CD4-positive, alpha-beta T cell treated with Interleukin-17A for 4 hours (primary cell): Measurements from ENCODE around the gene WDPCP.
"Not testable (repeated sequence)": the region's sequence is repeated elsewhere in the genome, so short reads cannot be mapped to it uniquely, and the experiment has no call there.

Experiments used
- DNase-seq: peaks from one replicate; pipeline ENCODE4 v3.0.0-alpha.2; 2020; ENCODE audit warnings: mixed read lengths

WDPCP gene

DNA sequence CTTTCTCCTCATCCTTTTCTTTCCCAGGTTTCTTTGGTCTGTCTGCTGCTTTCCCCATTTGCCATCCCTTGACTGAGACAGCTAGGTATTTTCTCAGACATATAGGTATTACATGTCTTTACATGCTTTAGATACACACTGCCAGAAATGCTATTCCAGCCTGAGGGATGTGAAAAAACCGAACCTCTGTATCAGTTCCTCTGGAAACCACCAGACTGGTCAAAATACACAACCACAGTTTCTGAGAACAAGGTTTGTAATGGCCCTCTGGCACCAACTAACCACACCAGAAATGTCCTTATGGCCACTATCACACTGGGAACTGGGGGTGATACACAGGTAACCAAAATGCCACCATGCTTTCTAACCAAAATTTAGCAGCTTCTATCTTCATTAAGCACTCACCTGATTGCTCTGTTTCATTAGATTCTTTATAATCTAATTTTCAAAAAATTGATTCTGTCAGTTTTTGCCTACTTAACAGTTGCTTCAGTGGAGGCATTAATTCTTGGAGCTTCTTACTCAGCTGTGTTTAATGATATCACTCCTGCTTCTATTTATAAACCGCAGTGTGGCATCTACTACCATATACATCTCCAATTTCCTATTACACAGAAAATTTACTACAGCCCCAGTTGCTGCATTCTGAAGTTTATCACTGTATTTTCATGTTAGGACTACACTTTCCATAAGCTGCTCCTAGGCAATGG is 243.5 kb downstream of the WDPCP start:
- no peak for DNase-seq

GRCh38 chr2:63343397-63344109 is 244.7 kb downstream of the WDPCP start:
- DNase-seq: no peak

GRCh38 chr2:63340443-63340842 is 247.8 kb downstream of the WDPCP start:
- DNase-seq: no peak

- no peak for DNase-seq
Measured at GRCh38 chr2:63334910-63335309, 253.4 kb downstream of the WDPCP start.

DNA sequence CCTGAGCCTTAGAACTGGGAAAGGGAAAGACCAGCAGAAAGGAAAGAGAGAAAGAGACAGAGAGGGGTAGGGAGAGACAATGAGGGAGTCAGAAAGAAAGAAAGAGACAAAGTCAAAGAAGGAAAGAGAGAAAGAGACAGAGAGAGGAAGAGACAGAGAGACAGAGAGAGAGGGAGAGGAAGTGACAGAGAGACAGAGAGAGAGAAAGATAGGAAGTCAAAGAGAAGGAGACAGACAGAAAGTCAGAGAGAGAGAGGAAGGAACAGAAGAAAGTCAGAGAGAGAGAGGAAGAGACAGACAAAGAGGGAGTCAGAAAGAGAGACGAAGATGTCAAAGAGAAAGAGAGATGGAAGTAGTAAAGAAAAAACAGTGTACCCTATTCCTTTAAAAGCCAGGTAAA is 261.8 kb downstream of the WDPCP start:
- DNase-seq: no peak

DNA sequence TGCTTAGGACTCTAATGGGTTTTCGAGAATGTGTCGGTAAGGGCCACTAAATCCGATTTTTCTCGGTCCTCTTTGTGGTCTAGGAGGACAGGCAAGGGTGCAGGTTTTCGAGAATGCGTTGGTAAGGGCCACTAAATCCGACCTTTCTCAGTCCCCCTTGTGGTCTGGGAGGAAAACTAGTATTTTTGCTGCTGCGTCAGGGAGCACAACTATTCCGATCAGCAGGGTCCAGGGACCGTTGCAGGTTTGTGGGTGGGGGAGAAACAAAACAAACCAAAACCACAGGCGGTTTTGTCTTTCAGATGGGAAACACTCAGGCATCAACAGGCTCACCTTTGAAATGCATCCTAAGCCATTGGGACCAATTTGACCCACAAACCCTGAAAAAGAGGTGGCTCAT is 264.6 kb downstream of the WDPCP start:
- not testable (repeated sequence) for DNase-seq

- not testable (repeated sequence) for DNase-seq
Measured at GRCh38 chr2:63321973-63322372, 266.3 kb downstream of the WDPCP start.

DNA sequence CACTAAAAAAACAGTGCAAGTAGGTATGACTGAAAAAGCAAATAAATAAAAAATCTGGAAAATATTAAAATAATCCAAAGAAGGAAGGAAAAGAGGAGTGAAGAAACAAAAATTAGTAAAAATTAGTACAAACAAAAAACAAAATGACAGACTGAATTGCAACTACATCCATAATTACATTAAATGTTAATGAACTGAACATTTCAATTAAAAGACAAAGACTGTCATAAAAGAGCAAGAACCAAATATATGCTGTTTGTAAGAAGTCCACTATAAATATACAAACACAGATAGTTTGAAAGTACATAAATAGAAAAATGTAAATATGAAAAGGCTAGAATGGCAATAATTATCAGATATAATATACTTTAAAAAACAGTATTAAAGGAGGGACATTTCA is 267.6 kb downstream of the WDPCP start:
- DNase-seq: no peak

- DNase-seq: no peak
Measured at GRCh38 chr2:63310614-63311013, 277.7 kb downstream of the WDPCP start.

GRCh38 chr2:63301481-63301880 is 286.8 kb downstream of the WDPCP start:
- no peak for DNase-seq

DNA sequence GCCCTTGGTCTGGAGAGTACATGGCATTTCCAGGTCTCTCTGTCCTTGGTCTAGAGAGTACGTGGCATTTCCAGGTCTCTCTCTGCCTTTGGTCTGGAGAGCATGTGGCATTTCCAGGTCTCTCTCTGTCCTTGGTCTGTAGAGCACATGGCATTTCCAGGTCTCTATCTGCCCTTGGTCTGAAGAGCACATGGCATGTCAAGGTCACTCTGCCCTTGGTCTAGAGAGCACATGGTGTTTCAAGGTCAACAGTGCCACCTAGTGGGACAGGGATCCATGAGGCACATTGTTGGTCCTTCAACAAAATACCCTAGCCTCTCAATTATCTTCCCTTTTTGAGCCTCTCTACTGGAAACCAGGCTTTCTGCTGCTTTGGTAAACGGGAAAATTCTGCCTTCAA is 287.4 kb downstream of the WDPCP start:
- no peak for DNase-seq

DNA sequence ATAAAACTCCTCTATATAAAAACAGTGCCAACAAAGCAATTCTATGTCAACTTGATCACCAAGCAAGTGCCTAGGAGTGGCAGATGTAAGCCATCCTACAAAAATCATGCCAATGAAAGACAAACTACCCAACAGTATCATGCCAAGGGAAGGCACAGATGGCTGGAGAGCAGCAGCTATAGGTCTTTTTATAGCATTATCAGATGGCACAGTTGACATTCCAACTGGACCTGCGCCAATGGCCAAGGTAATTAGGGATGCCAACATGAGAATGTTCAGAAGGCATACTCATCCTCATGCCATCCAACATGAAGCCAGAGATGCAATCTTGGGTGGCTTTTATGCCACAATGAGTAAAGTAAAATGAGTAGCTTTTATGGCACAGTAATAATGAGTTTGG is 300.3 kb downstream of the WDPCP start:
- no peak for DNase-seq

DNA sequence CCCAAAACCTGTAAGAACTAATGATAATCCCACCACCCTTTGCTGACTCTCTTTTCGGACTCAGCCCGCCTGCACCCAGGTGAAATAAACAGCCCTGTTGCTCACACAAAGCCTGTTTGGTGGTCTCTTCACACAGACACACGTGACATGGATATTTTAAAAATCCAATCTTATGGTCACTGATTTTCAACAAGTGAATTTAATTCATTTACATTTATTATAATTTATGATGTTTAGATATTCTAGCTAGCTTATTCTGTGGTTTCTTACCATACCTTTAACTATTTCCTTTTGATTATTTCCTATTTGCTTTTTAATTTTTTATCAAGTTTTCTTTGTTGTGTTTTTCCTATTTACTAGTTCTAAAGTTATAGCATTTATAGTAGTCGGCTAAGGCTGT is 301.8 kb downstream of the WDPCP start:
- DNase-seq: not testable (repeated sequence)

DNA sequence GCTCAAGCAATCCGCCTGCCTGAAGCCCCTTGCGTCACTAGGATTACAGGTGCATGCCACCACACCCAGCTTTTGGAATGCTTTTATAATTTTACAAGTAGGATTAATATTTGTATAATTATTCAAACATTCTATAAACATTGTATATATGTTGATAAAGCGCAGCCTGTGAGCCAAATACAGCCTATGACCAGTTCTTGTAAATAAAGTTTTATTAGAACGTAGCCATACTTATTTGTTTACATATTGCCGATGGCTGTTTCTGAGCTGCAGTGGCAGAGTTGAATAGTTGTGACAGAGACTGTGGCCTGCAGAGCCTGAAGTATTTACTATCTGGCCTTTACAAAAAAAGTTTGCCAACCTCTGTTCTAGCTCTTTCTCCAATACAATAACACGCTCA is 305.0 kb downstream of the WDPCP start:
- no peak for DNase-seq

- no peak for DNase-seq
Measured at GRCh38 chr2:63272560-63272959, 315.7 kb downstream of the WDPCP start.

DNA sequence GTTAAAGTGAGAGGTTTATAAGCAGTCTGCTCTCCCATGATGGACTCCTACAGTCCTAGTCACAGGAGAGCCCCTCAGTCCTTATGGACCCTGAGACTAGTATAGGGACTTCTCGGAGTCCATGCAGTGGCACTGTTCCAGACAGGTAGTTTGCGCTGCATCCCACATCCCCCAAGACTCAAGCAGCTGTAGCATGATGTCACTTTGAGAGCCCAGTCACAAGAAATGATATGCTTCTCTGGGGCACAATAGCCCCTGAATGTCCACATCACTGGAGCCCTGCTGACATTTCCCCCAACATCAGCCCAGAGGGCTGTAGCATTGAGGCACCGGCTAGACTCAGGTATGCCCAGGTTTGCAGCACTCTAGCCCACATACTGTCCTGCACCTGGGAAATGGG is 317.6 kb downstream of the WDPCP start:
- DNase-seq: no peak

DNA sequence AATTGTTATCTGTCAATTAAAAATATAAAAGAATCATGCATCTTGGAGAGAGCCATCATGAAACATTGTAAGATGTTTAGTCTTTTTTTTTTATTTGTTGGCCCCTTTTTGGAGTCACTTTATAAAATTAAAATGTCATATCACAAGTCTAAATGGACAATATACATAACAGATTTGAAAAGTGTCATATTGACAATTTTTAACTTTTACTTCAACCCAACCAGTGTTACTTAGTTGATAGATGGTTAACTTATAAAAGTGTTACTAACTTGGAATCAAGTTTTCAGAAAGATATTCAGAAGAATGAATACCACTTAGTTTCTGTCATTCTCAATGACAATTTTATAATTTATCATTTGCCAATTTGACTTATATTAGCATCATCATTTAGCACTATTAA is 319.3 kb downstream of the WDPCP start:
- no peak for DNase-seq

GRCh38 chr2:63261137-63261621 is 327.1 kb downstream of the WDPCP start:
- no peak for DNase-seq

- no peak for DNase-seq
Measured at GRCh38 chr2:63257473-63257872, 330.8 kb downstream of the WDPCP start.

GRCh38 chr2:63249161-63249560 is 339.1 kb downstream of the WDPCP start:
- DNase-seq: no peak

GRCh38 chr2:63242747-63243146 is 345.5 kb downstream of the WDPCP start:
- DNase-seq: no peak

DNA sequence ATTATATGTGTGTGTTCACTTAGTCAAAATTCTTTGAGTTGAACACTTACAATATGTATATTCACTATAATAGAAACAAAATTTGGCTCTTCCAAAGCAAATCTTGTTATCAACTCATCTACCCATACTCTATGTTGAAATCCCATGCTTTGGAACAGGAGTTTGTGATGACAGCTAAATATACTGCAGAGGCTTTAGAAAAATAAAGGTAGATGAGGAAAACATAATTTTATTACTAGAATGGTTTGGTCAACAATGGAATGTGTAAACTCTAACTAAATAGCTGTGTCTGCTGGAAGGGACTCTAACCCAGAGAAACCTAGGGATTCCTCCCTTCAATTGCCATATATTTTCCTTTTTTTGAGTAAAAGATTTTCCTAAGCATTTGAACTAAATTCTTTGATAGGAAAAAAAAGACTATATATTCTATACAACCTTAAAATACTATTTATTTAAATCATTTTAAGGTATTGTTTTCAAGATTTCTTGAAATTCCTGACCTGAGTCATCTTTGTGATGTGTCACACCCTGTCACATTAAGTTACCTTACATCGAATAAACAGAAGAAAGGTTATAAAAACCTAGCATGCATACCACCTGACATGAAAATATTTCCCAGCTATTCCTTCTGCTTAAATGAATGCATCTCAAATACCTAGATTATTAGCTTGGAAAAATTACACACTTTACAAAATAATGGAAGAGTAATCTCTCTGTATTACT is 362.2 kb downstream of the WDPCP start:
- no peak for DNase-seq

- DNase-seq: no peak
Measured at GRCh38 chr2:63218800-63219526, 369.3 kb downstream of the WDPCP start.
